Right lobe of liver (tissue), 6 donors: ENCODE measurements around the gene IL23R. TPM values are rescaled to one million over a fixed set of nuclear protein-coding genes. Genes with fewer than 3 reads are reported as not detected.

Experiments
- ATAC-seq, 4 donors: fragments of 200-7000 bp; cut with Tn5 transposase; one replicate each; pipeline ENCODE4 v1.9.1; 2020; ENCODE audit warnings: mild to moderate bottlenecking in 4 of 4, moderate library complexity in 4 of 4
- DNase-seq, 3 donors: peaks; one replicate each; pipeline ENCODE4 v3.0.0-alpha.2; 2020
- H3K27ac ChIP-seq, 3 donors: fragments of 200-600 bp; one replicate each; pipeline ENCODE4 v1.8.0; 2022
- H3K27me3 ChIP-seq, 2 donors: fragments of 200-600 bp; one replicate each; pipeline ENCODE4 v1.8.0; 2022
- H3K36me3 ChIP-seq, 4 donors: fragments of 200-600 bp; sonication (generic) in 1 of 4; one replicate each; pipeline versions ENCODE4 v1.5.1 to v1.8.0; 2017 to 2022; ENCODE audit warnings: control low read depth in 1 of 4
- H3K4me1 ChIP-seq, 4 donors: fragments of 200-600 bp; sonication (generic) in 1 of 4; one replicate each; pipeline versions ENCODE4 v1.5.1 to v1.8.0; 2017 to 2022; ENCODE audit warnings: control low read depth in 1 of 4
- H3K4me3 ChIP-seq, 3 donors: fragments of 200-600 bp; one replicate each; pipeline ENCODE4 v1.8.0; 2022
- H3K9me3 ChIP-seq, 4 donors: fragments of 200-600 bp; sonication (generic) in 1 of 4; one replicate each; pipeline versions ENCODE4 v1.5.1 to v1.8.0; 2017 to 2022; ENCODE audit warnings: control low read depth in 1 of 4
- CTCF ChIP-seq, 4 donors: fragments of 200-600 bp in 3 of 4; fragments of 450-650 bp in 1 of 4; IDR thresholded peaks; one replicate each; pipeline versions ENCODE4 v1.5.1 to v1.8.0; 2016 to 2022; ENCODE audit warnings: antibody characterized with exemption in 4 of 4, mild to moderate bottlenecking in 2 of 4
- POLR2A ChIP-seq: fragments of 450-650 bp; IDR thresholded peaks from one replicate; pipeline ENCODE4 v1.6.1; 2017; ENCODE audit warnings: antibody characterized with exemption, mild to moderate bottlenecking
- WGBS: methylation state at CpG from one replicate; pipeline ENCODE4 v1.1.6; 2018; ENCODE audit warnings: low coverage, low lambda C conversion rate; ENCODE audit not compliant: insufficient coverage; ENCODE audit errors: missing lambda C conversion rate; 5-methylcytosine and 5-hydroxymethylcytosine counted together
- intact Hi-C, 2 donors: fragments of 100-400 bp; cut with DNase I; formaldehyde crosslinking; loops; one replicate each; pipeline versions ENCODE4 v1.11.2 to v1.14.1; 2022
- total RNA-seq, 6 experiments: library from RNA; depleted of rRNA in 2 of 6; stranded (reverse); fragments of >200 nt in 2 of 6; fragmentation: NEBNext Ultra II Directional in 3 of 6; extraction: Animal tissue kit (Norgen Biotek cat#: 25700) in 3 of 6; gene quantifications; one replicate each; pipeline versions ENCODE4 v1.1.0 to v1.2.4, GENCODE V29; 2016 to 2023
- donor health status: DM: no; HTN: yes; CAD: no.
- donor health status: DM: no; HTN: no; CAD: no.
- donor health status: DM: no; HTN: no; CAD: no.
- donor health status: DM: no; HTN: yes; CAD: no.
- donor health status: DM: no; HTN: yes; CAD: no.

The IL23R gene
- total RNA-seq, 6 experiments from 2014 or later: 0.12 TPM; not detected in 5

- DNase-seq (no peak), ATAC-seq (no peak)
- intact Hi-C loops: no loop called here
- Histone ChIP-seq H3K36me3 (no peaks in the 10 kb centered on the region), H3K27me3 (no peaks in the 10 kb centered on the region), H3K4me1 (no peaks in the 10 kb centered on the region), H3K4me3 (no peak overlapping the region), H3K27ac (no peak overlapping the region), H3K9me3 (no peaks in the 10 kb centered on the region)
- 56% methylated on average over 1 of the region's 1 CpG for WGBS
- TF ChIP-seq POLR2A: no peak
- no peak for TF ChIP-seq CTCF (IDR thresholded peaks at IDR 0.05)
Observed at GRCh38 chr1:67217417-67217816, 51.2 kb downstream of the IL23R start.

- Histone ChIP-seq H3K36me3 (no peaks in the 10 kb centered on the region), H3K27me3 (no peaks in the 10 kb centered on the region), H3K9me3 (no peaks in the 10 kb centered on the region), H3K4me1 (no peaks in the 10 kb centered on the region), H3K27ac (no peak overlapping the region), H3K4me3 (no peak overlapping the region)
- ATAC-seq (no peak), DNase-seq (no peak)
- 87% methylated on average over 1 of the region's 1 CpG for WGBS
- TF ChIP-seq CTCF (IDR thresholded peaks at IDR 0.05) (no peak), POLR2A (no peak)
- intact Hi-C loops: no loop called here
Observed at GRCh38 chr1:67217938-67218337, 51.7 kb downstream of the IL23R start.

- no peak for DNase-seq
- ATAC-seq: no peak
- no peaks in the 10 kb centered on the region for H3K4me1 ChIP-seq
- 89% methylated on average over 2 of the region's 2 CpGs for WGBS
- no peaks in the 10 kb centered on the region for H3K36me3 ChIP-seq
- H3K27me3 ChIP-seq: no peaks in the 10 kb centered on the region
- no peak overlapping the region for H3K4me3 ChIP-seq
- intact Hi-C loops: loop anchor here in 1 of 2 donors (10.0 kb wide), 1 partner anchor 260 kb away; no protein-coding TSS in a partner anchor
- H3K27ac ChIP-seq: no peak overlapping the region
- TF ChIP-seq POLR2A (no peak), CTCF (IDR thresholded peaks at IDR 0.05) (no peak)
- no peaks in the 10 kb centered on the region for H3K9me3 ChIP-seq
Observed at GRCh38 chr1:67224856-67225255, 58.6 kb downstream of the IL23R start.

- Histone ChIP-seq H3K4me3 (no peak overlapping the region), H3K36me3 (no peaks in the 10 kb centered on the region), H3K9me3 (no peaks in the 10 kb centered on the region), H3K27ac (no peak overlapping the region), H3K4me1 (no peaks in the 10 kb centered on the region), H3K27me3 (no peaks in the 10 kb centered on the region)
- DNase-seq: no peak
- ATAC-seq: no peak
- intact Hi-C loops: loop anchor here in 1 of 2 donors (10.0 kb wide), 1 partner anchor 258 kb away; no protein-coding TSS in a partner anchor
- TF ChIP-seq POLR2A: no peak
- TF ChIP-seq CTCF (IDR thresholded peaks at IDR 0.05): no peak
- WGBS: 75% methylated on average over 2 of the region's 3 CpGs
Observed at GRCh38 chr1:67226688-67227087, 60.4 kb downstream of the IL23R start.

GRCh38 chr1:67227196-67227595, 60.9 kb downstream of the IL23R start:
- Histone ChIP-seq H3K4me3 (no peak overlapping the region), H3K27me3 (no peaks in the 10 kb centered on the region), H3K36me3 (no peaks in the 10 kb centered on the region), H3K9me3 (no peaks in the 10 kb centered on the region), H3K27ac (no peak overlapping the region), H3K4me1 (no peaks in the 10 kb centered on the region)
- TF ChIP-seq CTCF (IDR thresholded peaks at IDR 0.05): no peak
- TF ChIP-seq POLR2A: no peak
- 63% methylated on average over 1 of the region's 1 CpG for WGBS
- DNase-seq: no peak
- ATAC-seq: no peak
- intact Hi-C loops: loop anchor here in 1 of 2 donors (10.0 kb wide), 1 partner anchor 258 kb away; no protein-coding TSS in a partner anchor
